DOHH2 (cell line): Measurements from ENCODE around the gene PRDX3.

Source experiments
- EZH2phosphoT487 ChIP-seq: fragments of 200-600 bp; sonication (generic); IDR thresholded peaks from 2 replicates; pipeline ENCODE4 v1.6.1; 2017; ENCODE audit warnings: borderline replicate concordance, mild to moderate bottlenecking, antibody characterized with exemption, low read length, moderate library complexity, mixed read lengths
- TF ChIP-seq, protein P1 (sequence below): fragments of 200-600 bp; sonication (generic); IDR thresholded peaks from one replicate; pipeline ENCODE4 v1.5.1; 2014; ENCODE audit warnings: antibody characterized with exemption, mild to moderate bottlenecking, low read depth, low read length; ENCODE audit not compliant: poor library complexity, severe bottlenecking

DNA sequence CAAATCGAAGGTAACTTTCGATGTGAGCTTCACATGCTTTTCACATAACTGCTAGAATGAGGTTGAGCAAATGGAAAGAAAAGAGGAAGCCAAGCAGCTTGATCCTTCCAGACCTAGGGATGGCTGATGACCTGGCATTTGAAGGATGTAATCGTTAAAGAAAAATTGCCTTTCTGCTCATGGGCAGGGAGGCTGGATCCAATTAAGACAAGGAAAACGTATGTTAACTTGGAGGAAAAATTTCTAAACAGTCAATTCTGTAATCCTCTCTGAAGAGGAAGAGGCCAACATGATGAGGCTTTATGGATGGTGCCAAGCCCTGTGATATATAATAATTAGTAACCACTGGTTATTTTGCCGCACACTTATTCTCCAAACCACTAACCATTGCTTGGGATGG is 41.3 kb upstream of the PRDX3 start:
- TF ChIP-seq, protein P1, sequence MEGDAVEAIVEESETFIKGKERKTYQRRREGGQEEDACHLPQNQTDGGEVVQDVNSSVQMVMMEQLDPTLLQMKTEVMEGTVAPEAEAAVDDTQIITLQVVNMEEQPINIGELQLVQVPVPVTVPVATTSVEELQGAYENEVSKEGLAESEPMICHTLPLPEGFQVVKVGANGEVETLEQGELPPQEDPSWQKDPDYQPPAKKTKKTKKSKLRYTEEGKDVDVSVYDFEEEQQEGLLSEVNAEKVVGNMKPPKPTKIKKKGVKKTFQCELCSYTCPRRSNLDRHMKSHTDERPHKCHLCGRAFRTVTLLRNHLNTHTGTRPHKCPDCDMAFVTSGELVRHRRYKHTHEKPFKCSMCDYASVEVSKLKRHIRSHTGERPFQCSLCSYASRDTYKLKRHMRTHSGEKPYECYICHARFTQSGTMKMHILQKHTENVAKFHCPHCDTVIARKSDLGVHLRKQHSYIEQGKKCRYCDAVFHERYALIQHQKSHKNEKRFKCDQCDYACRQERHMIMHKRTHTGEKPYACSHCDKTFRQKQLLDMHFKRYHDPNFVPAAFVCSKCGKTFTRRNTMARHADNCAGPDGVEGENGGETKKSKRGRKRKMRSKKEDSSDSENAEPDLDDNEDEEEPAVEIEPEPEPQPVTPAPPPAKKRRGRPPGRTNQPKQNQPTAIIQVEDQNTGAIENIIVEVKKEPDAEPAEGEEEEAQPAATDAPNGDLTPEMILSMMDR, result no peak
- TF ChIP-seq EZH2phosphoT487, result no peak
